8988T (cell line): ENCODE measurements around the gene YPEL4.

Source experiments
- DNase-seq: peaks from one replicate; pipeline ENCODE4 v3.0.0; 2011

The YPEL4 gene

GRCh38 chr11:57648801-57649735 is 644 bp downstream of the YPEL4 start:
- DNase-seq = no peak

DNA sequence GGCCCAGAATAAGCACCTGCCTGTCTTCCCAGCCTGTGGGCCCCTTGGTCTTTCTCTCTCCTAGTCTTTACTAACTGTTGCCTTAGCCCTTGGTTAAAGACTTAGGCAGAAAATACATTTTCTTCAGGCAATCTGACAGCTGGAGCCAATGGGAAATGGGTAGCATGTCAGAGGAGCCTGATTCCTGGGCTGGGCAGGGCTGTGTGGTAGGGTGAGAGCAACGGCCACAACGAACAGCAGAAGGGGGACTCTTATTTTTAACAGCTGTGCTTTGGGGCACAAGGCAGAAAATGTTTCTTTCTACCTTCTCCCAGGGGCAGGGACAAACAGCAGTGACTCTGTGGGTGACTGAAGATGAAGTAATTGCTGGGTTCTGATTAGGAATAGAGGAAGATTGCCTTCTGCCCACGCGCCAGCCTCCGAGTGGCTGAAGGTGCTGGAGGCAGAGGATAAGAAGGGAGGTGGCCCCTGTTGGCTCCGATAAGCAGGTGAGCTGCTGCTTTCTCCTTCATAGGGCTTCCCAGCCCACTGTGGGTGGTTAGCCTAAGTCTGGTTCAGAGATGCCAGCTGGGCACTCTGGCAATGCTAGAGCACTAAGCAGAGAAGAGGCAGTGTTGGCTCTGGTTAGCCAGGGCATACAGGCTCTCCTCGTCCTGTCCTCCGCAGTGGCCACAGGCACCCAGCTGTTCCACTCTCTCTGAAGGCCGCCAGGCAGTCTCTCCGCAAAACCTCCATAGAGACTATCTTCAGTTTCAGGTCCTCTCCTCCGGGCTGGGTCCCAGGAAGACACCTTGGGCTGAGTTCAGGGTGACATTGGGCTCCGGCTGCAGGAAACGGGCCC is 1.5 kb downstream of the YPEL4 start:
- DNase-seq = no peak

GRCh38 chr11:57647372-57647771 is 2.3 kb downstream of the YPEL4 start:
- DNase-seq = no peak

DNA sequence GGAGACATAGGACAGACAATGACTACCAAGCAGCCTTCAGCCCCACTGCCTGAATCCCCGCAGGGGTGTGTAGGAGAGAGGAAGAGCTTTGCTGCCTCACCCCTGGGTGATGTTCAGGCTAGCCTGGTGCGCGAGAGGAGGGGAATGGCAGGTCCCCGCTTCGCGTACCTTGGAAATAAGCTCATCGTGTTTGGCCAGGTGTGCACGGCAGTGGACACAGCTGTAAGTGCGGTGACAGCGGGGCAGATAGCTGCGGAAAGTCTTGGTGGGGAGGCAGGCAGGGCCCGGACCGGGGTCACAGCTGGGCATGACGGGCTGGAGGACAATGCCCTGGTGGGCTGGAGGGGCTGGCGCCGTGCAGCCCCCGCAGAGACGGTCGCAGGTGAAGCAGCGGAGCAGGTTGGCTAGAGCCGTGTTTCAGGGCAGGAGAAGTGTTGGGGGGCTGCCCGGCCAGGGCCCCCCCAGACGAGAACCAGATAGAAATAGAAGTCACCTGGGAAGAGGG is 2.9 kb downstream of the YPEL4 start:
- no peak for DNase-seq

- DNase-seq = no peak
Measured at GRCh38 chr11:57646194-57646798, 3.4 kb downstream of the YPEL4 start.

GRCh38 chr11:57645689-57646085 is 4.0 kb downstream of the YPEL4 start:
- no peak for DNase-seq

DNA sequence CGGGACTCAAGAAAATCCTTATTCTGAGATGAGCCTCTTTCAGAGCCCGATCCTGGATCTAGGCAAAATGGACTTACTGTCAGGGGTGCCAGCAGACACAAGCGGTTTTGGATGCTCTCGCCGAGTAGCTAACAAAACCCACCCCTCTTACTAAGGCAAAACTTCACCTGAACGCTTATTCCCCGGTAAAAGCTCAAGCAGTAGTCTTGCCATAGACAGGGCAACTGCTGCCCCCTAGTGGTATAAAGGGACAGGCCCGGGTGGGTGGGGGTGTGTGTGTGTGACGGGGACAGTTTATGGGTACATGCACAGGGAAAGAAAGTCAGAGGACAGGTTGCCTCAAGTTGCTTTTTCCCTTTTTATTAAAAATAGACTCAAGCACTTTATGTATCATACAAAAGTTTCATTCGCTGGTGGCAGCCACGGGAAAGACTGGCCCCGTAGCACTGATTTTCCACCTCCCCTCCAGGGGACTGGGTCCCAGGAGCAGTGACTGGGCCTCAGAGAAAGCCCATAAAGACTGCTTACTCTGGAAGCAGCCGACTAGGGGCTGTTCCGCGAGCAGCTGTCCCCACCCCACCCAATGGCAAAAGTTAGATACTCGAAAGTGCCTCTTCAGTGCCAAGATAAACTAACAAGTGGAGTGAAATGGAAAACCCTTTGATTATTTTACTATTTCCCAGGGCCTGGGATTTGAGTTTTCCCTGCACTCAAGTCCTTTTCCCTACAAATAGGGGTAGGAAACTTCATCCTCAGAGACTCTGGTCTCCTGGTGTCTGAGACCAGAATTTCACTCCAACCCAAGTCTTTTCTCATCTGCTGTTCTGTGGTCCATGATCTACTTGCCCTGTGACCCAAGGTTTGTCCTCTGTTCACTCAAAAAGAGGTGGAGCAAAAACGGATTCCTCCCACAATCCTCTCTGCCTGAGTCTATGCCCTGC is 4.7 kb downstream of the YPEL4 start:
- DNase-seq = no peak

- no peak for DNase-seq
Measured at GRCh38 chr11:57643802-57644201, 5.9 kb downstream of the YPEL4 start.

- DNase-seq = no peak
Measured at GRCh38 chr11:57641011-57641807, 8.5 kb downstream of the YPEL4 start.

GRCh38 chr11:57640068-57640800 is 9.5 kb downstream of the YPEL4 start:
- no peak for DNase-seq

GRCh38 chr11:57639321-57640067 is 10.2 kb downstream of the YPEL4 start:
- DNase-seq = no peak

- no peak for DNase-seq
Measured at GRCh38 chr11:57638811-57639320, 10.8 kb downstream of the YPEL4 start.

GRCh38 chr11:57638005-57638781 is 11.5 kb downstream of the YPEL4 start:
- peak; percentile 99 for DNase-seq

GRCh38 chr11:57637626-57638004 is 12.1 kb downstream of the YPEL4 start:
- DNase-seq = no peak

DNA sequence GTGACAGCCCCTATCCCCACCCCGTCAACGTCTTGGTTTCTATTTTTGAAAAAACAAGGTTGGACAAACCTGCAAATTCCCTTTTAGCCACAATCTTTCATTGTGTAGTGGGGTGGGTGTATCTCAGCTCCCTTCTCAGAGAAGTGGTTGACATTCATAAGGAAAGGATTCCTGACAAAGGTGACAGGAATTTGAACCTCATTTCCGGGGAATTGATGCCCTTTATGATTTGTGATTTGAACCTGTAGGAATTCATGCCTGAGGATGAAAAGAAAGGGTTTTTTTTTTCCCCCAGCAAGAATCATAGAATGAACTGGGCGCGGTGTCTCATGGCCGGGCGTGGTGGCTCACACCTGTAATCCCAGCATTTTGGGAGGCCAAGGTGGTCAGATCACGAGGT is 14.5 kb downstream of the YPEL4 start:
- DNase-seq = no peak

DNA sequence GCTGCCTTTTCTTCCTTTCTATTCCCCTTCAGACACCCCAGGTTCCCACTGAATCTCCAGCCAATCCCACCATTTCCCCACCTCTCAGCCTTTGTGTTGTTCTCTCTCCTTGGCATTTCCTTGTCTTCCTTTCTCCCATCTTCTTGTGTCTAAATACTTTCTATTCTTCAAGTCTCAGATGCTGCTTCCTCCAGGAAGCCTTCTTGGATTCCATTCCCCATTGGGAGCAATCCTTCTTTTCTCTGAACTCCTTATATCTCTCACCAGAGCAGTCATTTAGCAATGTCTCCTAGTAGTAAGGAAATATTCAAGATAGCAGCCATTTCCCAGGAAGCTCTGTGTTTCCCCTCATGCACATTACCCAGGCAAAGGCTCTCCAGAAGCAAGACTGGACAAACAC is 15.4 kb downstream of the YPEL4 start:
- DNase-seq = no peak

DNA sequence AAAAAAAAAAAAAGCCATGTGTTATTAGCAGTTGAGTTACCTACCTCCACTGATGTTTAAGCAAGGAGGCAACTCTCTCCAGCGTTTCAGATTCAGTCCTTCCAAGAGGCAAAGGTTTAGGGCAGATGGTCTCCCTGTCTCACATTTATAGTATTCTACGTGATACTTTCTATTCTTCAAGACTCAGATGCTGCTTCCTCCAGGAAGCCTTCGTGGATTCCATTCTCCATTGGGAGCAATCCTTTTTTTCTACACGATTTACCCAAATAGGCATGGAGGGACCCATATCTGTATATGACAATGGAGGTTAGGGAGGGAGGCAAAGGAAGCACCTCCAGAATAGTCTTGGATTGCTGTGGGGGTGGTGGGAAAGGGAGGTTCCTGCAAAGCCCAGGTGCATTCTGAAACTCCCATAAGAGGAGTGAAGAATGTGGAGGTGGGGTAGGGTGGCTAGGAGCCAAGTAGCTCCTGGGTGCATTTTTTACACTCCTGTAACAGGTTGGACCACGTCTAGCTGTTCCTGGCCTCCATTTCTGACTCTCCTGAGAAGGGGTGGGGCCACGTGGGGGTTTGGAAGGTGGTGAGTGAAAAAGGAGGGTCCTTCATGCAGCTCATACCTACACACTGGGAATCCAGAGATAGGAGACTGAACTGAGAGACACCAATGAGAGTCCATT is 16.2 kb downstream of the YPEL4 start:
- DNase-seq = no peak

- DNase-seq = no peak
Measured at GRCh38 chr11:57632116-57632515, 17.6 kb downstream of the YPEL4 start.
